Non-pigmented ciliary epithelial cell (primary cell): ENCODE results near the gene PCSK5.

ENCODE experiments used
- DNase-seq: peaks from one replicate; pipeline ENCODE4 v3.0.0-alpha.2; 2010; ENCODE audit warnings: low read depth

PCSK5 gene

GRCh38 chr9:75921391-75922127, 31.1 kb downstream of the PCSK5 start:
- DNase-seq, result no peak

GRCh38 chr9:75926385-75926784, 35.9 kb downstream of the PCSK5 start:
- no peak for DNase-seq

GRCh38 chr9:75927356-75927755, 36.9 kb downstream of the PCSK5 start:
- no peak for DNase-seq

- no peak for DNase-seq
Measured at GRCh38 chr9:75930190-75930589, 39.7 kb downstream of the PCSK5 start.

GRCh38 chr9:75930730-75931321, 40.4 kb downstream of the PCSK5 start:
- no peak for DNase-seq

GRCh38 chr9:75933982-75934381, 43.5 kb downstream of the PCSK5 start:
- no peak for DNase-seq

GRCh38 chr9:75935591-75935990, 45.1 kb downstream of the PCSK5 start:
- no peak for DNase-seq

- no peak for DNase-seq
Measured at GRCh38 chr9:75937521-75938258, 47.2 kb downstream of the PCSK5 start.

GRCh38 chr9:75938946-75939345, 48.5 kb downstream of the PCSK5 start:
- DNase-seq, result no peak

GRCh38 chr9:75939536-75940111, 49.2 kb downstream of the PCSK5 start:
- no peak for DNase-seq

GRCh38 chr9:75941066-75941465, 50.6 kb downstream of the PCSK5 start:
- no peak for DNase-seq

GRCh38 chr9:75941577-75942311, 51.3 kb downstream of the PCSK5 start:
- no peak for DNase-seq

- DNase-seq, result no peak
Measured at GRCh38 chr9:75946766-75947165, 56.3 kb downstream of the PCSK5 start.

- no peak for DNase-seq
Measured at GRCh38 chr9:75947233-75947632, 56.8 kb downstream of the PCSK5 start.

- DNase-seq, result no peak
Measured at GRCh38 chr9:75950998-75951397, 60.5 kb downstream of the PCSK5 start.

GRCh38 chr9:75953218-75953617, 62.7 kb downstream of the PCSK5 start:
- DNase-seq, result no peak

- no peak for DNase-seq
Measured at GRCh38 chr9:75956161-75956560, 65.7 kb downstream of the PCSK5 start.

GRCh38 chr9:75957116-75957515, 66.6 kb downstream of the PCSK5 start:
- DNase-seq, result no peak

GRCh38 chr9:75958226-75958625, 67.8 kb downstream of the PCSK5 start:
- DNase-seq, result no peak

GRCh38 chr9:75960551-75960950, 70.1 kb downstream of the PCSK5 start:
- no peak for DNase-seq

- DNase-seq, result no peak
Measured at GRCh38 chr9:75962013-75962661, 71.7 kb downstream of the PCSK5 start.

GRCh38 chr9:75962662-75963036, 72.2 kb downstream of the PCSK5 start:
- DNase-seq, result no peak
